ENCODE results near the gene CRBN.

CRBN gene

GRCh38 chr3:3107181-3107580 lies 72.3 kb downstream of the CRBN start:
- Histone ChIP-seq H2AFZ (ENCODE audit: low read depth, low read length, severe bottlenecking) (no peak overlapping the region), H3K36me3 (ENCODE audit: low read length) (no peaks in the 10 kb centered on the region), H4K20me1 (ENCODE audit: low read depth, low read length) (no peaks in the 10 kb centered on the region), H3F3A (ENCODE audit: insufficient read depth) (no peaks in the 10 kb centered on the region), H3K79me2 (ENCODE audit: insufficient read depth, low read length) (no peaks in the 10 kb centered on the region), H3K9ac (ENCODE audit: low read length) (no peak overlapping the region), H3K4me2 (ENCODE audit: low read depth, low read length, poor library complexity, severe bottlenecking) (no peak overlapping the region), H3K4me3 (ENCODE audit: insufficient read depth, low read length, poor library complexity, severe bottlenecking) (no peak overlapping the region), H3K27me3 (ENCODE audit: low read length) (peaks cover 4% of the 10 kb centered on the region), H3K27ac (ENCODE audit: low read depth, low read length) (no peak overlapping the region), H3K9me2 (replicated peaks; ENCODE audit: insufficient read depth, low read length) (no peaks in the 10 kb centered on the region), H3K9me3 (ENCODE audit: insufficient read depth, low read length) (no peaks in the 10 kb centered on the region)
- TF ChIP-seq EZH2phosphoT487 (conservative IDR thresholded peaks at IDR 0.05; ENCODE audit: low read length): no peak
- no peak for TF ChIP-seq CTCF (IDR thresholded peaks at IDR 0.05; ENCODE audit: insufficient read depth, low read length, poor library complexity, severe bottlenecking)

DNA sequence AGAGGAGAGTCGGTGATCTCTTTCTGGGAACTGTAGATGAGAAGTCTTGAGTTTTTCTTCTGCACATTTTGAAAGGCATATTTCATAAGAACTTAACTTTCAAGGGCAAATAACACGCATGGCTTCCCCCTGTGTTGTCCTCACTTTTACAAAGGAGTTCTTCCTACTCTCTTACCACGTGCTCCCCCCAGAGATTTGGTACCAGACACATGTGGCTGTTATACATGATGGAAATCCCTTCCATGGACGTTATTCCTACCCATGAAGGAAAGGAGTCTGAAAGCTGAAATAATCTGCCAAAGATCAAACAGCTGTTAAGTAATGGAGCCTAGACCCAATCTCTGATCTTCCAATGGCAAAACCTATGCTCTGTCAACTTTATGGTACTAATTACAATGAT lies 73.7 kb downstream of the CRBN start:
- Histone ChIP-seq H3K9ac (ENCODE audit: low read length) (no peak overlapping the region), H3K36me3 (ENCODE audit: low read length) (no peaks in the 10 kb centered on the region), H3K27ac (ENCODE audit: low read depth, low read length) (no peak overlapping the region)

GRCh38 chr3:3105246-3105645 lies 74.2 kb downstream of the CRBN start:
- Histone ChIP-seq H3K4me2 (ENCODE audit: low read depth, low read length, poor library complexity, severe bottlenecking) (no peak overlapping the region), H3K9ac (ENCODE audit: low read length) (no peak overlapping the region), H3K36me3 (ENCODE audit: low read length) (no peaks in the 10 kb centered on the region), H3K27ac (ENCODE audit: low read depth, low read length) (no peak overlapping the region), H2AFZ (ENCODE audit: low read depth, low read length, severe bottlenecking) (no peak overlapping the region), H3K27me3 (ENCODE audit: low read length) (peaks cover 4% of the 10 kb centered on the region), H3K79me2 (ENCODE audit: insufficient read depth, low read length) (no peaks in the 10 kb centered on the region), H3F3A (ENCODE audit: insufficient read depth) (no peaks in the 10 kb centered on the region), H3K9me3 (ENCODE audit: insufficient read depth, low read length) (no peaks in the 10 kb centered on the region), H3K4me3 (ENCODE audit: insufficient read depth, low read length, poor library complexity, severe bottlenecking) (no peak overlapping the region), H4K20me1 (ENCODE audit: low read depth, low read length) (no peaks in the 10 kb centered on the region), H3K9me2 (replicated peaks; ENCODE audit: insufficient read depth, low read length) (no peaks in the 10 kb centered on the region)
- TF ChIP-seq CTCF (IDR thresholded peaks at IDR 0.05; ENCODE audit: insufficient read depth, low read length, poor library complexity, severe bottlenecking) (no peak), EZH2phosphoT487 (conservative IDR thresholded peaks at IDR 0.05; ENCODE audit: low read length) (no peak)

More for the DNA sequence above, 73.7 kb downstream of the CRBN start:
- Histone ChIP-seq H3K79me2 (ENCODE audit: insufficient read depth, low read length) (no peaks in the 10 kb centered on the region), H3K9me3 (ENCODE audit: insufficient read depth, low read length) (no peaks in the 10 kb centered on the region), H3K4me2 (ENCODE audit: low read depth, low read length, poor library complexity, severe bottlenecking) (no peak overlapping the region), H3K9me2 (replicated peaks; ENCODE audit: insufficient read depth, low read length) (no peaks in the 10 kb centered on the region), H3K27me3 (ENCODE audit: low read length) (peaks cover 4% of the 10 kb centered on the region), H2AFZ (ENCODE audit: low read depth, low read length, severe bottlenecking) (no peak overlapping the region), H3F3A (ENCODE audit: insufficient read depth) (no peaks in the 10 kb centered on the region), H3K4me3 (ENCODE audit: insufficient read depth, low read length, poor library complexity, severe bottlenecking) (no peak overlapping the region), H4K20me1 (ENCODE audit: low read depth, low read length) (no peaks in the 10 kb centered on the region)
- TF ChIP-seq EZH2phosphoT487 (conservative IDR thresholded peaks at IDR 0.05; ENCODE audit: low read length) (no peak), CTCF (IDR thresholded peaks at IDR 0.05; ENCODE audit: insufficient read depth, low read length, poor library complexity, severe bottlenecking) (no peak)

Data from SU-DHL-6 (cell line).